SKM-1 (cell line): Measurements from ENCODE around the gene RDH12.
A peak's percentile ranks its signal among the peaks of the same experiment; 100 is the strongest.

Experiments used
- DNase-seq: peaks from one replicate; lab custom pipeline; 2025; ENCODE audit not compliant: unreplicated experiment; lab: John Stamatoyannopoulos, UW

Gene RDH12

GRCh38 chr14:67746927-67747326, 45.2 kb downstream of the RDH12 start:
- no peak for DNase-seq

DNA sequence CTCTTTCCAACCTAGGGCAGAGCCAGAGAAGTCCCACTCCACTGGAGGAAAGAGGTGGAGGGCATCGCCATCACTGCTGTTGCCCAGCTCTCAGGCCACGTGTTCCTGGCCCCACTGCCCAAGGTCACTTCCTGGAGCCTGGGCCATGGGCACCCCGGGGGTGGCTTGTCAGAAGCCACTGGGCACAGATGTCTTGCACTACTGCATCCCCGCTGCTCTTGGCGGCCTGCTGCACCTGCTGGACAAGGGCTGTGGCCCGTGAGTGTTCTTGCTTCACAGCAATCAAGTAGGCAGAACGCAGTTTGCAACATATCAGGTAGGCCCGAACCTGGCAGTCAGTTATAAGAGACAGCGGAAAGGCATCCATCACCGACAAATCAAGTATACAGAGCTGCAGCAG, 46.6 kb downstream of the RDH12 start:
- DNase-seq = no peak

GRCh38 chr14:67749341-67750084, 47.8 kb downstream of the RDH12 start:
- DNase-seq = no peak

GRCh38 chr14:67756496-67756895, 54.8 kb downstream of the RDH12 start:
- DNase-seq = no peak

DNA sequence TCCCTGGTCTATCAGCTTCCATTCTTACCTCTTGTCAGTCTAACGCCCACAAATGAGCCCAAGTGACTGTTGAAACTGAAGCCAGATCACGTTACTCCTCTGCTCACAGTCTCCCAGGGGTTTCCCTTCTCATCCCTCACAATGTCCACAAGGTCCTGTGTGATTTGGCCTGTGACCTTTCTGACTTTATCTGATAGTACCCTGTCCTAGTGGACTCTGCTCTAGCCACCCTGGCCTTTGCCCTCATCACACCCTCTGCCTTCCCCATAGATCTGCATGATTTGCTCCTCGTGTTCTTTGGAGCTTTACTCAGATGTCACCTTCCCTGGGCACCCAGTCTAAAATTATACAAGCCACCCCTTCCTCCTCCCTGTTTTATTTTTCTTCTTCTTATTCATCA, 55.5 kb downstream of the RDH12 start:
- DNase-seq = no peak

DNA sequence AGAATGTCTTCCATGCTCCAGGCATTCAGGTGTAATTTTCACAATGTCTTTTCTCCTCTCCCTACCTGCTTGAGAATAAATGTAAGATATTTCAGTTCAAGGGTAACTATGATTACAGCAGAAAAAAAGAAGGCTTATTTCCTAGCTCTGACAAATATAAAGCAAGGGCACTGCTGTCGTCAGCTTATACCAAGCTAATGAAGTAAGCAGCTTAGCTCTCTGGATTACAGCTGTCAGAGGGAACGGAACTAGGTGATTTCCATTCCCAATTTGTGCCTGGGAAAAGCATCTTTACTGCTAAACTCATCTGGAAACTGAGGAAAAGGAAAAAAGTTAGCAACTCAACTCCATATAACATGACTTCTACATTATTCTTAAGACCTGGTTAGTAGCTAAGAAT, 58.2 kb downstream of the RDH12 start:
- no peak for DNase-seq

DNA sequence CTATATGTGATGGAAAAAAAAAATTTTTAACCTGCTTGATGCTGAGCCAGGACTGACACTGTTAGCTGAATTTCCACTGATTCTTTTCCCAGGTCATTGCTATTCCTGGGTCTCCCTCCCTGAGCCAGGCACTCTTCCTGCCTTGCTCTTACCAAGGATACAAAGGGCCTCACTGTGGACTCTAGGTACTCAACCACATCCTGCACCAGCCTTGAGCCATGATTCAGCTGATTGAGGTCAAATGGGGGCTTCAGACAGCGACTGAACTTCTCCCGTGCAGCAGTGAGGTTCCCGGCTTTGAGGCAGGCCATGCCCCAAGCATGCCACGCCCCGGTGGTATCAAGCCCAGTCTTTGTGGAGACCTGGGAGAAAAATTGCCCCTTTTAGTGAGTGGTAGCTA, 60.4 kb downstream of the RDH12 start:
- no peak for DNase-seq

DNA sequence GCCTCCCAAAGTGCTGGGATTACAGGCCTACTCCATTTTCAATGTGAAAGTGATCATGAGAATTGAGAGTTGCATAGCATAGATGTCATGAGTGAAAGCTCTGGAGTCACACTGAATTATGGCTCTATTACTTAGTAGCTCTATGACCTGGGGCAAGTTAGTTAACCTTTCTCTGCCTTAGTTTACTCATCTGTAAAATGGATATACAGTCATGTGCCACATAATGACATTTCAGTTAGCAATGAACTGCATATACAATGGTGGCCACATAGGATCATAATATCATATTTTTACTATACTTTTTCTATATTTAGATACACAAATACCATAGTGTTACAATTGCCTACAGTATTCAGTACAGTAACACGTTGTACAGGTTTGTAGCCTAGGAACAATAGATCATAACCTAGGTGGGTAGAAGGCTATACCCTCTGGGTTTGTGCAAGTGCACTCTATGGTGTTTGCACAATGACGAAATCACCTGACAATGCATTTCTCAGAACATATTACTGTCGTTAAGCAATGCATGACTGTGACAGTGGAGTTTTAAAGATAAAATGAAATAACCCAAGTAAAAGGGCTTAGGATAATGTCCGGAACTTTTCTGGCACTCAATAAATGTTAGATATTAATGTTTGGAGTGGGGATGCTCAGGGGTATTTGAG, 61.6 kb downstream of the RDH12 start:
- DNase-seq = peak; percentile 3

DNA sequence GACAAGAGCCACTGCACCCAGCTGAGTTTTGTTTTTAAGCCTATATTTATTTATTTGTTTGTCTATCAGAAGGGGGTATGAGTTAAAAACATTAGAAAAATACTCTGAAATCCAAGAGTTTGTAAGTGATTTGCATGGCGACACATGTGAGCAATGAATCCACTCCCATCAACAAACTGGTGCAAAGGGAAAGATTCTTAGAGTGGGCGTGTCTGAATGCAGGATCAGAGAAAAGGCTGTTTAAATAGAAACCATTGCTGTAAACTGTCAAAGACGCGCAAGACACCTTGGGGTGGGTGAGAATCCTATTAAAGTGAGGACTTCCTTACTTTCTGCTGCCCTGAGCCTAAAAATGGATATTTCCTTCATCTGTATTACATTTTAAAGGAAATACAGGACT, 62.8 kb downstream of the RDH12 start:
- DNase-seq = no peak

DNA sequence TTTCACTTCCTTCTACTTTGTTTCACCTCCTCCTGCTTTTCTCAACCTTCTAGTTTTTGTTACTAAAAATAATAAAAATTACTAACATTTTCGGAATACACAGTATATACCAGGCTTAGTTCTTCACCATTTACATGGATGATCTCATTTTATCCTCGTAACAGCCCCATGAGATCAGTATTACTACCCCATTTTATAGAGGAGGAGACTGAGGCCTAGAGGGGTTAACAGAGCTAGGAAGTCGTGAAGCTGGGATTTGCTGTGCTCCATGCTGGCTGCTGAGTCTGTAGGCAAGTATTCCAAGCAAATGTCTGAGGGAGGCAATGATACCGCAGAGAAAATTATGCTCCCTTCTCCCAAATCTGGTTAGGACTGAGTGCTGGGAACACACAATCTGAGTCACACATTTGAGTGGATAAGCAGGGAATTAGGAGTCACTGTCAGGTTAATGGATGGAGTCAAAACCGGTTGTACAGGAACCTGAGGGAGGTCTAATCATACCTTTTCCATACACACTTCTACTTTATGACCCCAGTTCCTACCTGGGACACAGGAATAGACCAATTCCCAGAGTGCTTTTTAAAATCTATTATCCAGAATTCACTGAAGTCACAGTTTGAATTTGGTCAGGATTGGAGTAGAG, 63.6 kb downstream of the RDH12 start:
- no peak for DNase-seq

- DNase-seq = peak; percentile 50
These were observed 64.5 kb downstream of the RDH12 start for GRCh38 chr14:67766035-67766680.

GRCh38 chr14:67768219-67768618, 66.5 kb downstream of the RDH12 start:
- DNase-seq = no peak

- no peak for DNase-seq
These were observed 72.2 kb downstream of the RDH12 start for GRCh38 chr14:67773844-67774377.

GRCh38 chr14:67776653-67777322, 75.1 kb downstream of the RDH12 start:
- DNase-seq = no peak

GRCh38 chr14:67778792-67779191, 77.1 kb downstream of the RDH12 start:
- DNase-seq = no peak

DNA sequence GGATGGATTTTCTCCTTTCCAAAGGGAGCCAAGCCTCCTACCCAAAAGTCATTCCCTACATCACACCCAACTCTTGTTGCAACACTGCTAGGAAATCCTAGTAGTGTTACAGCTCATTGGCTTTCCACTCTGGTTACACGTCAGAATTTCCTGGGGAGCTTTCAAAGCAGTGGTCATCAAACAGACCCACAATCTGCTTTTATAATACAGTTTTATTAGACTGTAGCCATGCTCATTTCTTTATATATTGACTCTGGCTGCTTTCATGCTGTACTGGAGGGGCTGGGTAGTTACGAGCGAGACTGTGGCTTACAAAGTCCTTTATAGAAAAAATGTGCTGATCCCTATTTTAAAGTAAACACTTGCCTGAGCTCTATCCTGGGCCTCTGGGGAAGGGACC, 80.4 kb downstream of the RDH12 start:
- no peak for DNase-seq
